ENCODE results near the gene CUZD1. TPM values are rescaled to one million over a fixed set of nuclear protein-coding genes. Genes with fewer than 3 reads are reported as not detected.
A peak's percentile ranks its signal among the peaks of the same experiment; 100 is the strongest.

The CUZD1 gene
- total and polyA plus RNA-seq, 2 experiments from 2014 or later, result 3.1 to 4.1 TPM

DNA sequence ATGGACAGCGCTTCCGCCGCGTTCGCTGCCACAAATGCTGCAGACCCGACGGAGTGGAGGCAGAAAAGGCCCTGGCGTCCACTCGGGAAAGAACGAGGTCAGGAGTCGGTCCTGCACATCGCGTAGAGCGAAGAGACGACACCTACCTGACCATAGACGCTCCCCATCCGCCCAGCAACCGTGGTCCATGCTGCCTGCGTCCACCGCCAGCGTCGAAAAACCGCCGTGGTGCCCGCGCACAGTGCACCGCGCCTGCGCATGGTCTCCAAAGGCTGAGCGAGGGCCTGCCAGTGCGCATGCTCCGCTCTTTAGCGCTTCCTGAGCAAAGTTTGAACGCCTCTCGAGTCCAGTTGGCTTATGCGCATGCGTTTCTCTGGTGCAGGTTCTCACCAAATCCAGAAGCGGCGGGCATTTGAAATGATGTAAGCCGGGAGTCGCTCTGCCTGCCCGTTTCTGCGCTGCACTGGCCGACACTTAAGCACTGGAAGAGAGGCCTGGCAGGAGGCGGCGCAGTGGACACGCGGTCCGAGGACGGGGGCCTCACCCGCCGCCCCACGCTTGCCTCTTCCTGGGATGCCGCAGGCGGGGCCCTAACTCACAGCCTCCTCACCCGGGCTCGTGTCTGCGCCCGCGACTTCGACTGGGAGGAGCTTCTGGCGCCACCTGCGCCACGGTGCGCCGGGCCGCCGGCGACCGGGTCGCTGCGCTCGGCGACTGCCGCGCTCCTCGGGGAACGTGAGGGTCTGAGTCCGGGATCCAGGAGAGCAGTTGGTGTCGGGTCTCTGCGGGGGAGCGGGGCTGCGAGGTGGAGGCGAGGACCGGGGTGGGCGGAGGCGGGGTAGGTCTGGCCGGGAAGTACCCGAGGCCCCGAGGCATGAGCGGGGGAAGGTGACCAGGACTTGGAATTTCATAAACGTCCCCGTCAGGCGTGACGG, 33.9 kb upstream of the CUZD1 start, which contains the start of gene FAM24B:
Gene FAM24B, minus strand, starts transcription at position 243 of the 935 bp plus-strand sequence. CDS start 29,066 bp downstream, outside the sequence.
- Histone ChIP-seq H3K9me2 (ENCODE audit: insufficient read depth) (no peaks in the 10 kb centered on the region), H3K4me3 (peak within 1 kb of the TSS; percentile 60), H3K27ac (ENCODE audit: low read depth) (peak within 1 kb of the TSS; percentile 65; the same call in 1 of the 2 replicates), H3K4me2 (peak within 1 kb of the TSS; percentile 89), H3F3A (replicated peaks; ENCODE audit: low read depth) (peaks cover 4% of the 10 kb centered on the region), H4K20me1 (replicated peaks; ENCODE audit: insufficient read depth) (0 out of 2 replicates have a peak, but pooled peaks cover under 1% of the 10 kb centered on the region), H2AFZ (peak within 1 kb of the TSS; percentile 83), H3K27me3 (ENCODE audit: insufficient read depth) (peaks cover 20% of the 10 kb centered on the region; the same call in 1 of the 2 replicates), H3K79me2 (replicated peaks; ENCODE audit: insufficient read depth) (peaks cover 30% of the 10 kb centered on the region), H3K4me1 (ENCODE audit: insufficient read depth) (peaks cover 32% of the 10 kb centered on the region), H3K36me3 (ENCODE audit: insufficient read depth) (no peaks in the 10 kb centered on the region)
- H3K9me3 Mint-ChIP-seq, result peaks cover 8% of the 10 kb centered on the region; the same call in 1 of the 3 replicates
- H3K4me1 Mint-ChIP-seq, result peaks cover 52% of the 10 kb centered on the region
- peak within 1 kb of the TSS; percentile 74 for H3K4me3 Mint-ChIP-seq
- DNase-seq (ENCODE audit: low spot score) (peak; percentile 98), ATAC-seq (peak; percentile 61)
- peaks cover 16% of the 10 kb centered on the region; the same call in 2 of the 3 replicates for H3K36me3 Mint-ChIP-seq (ENCODE audit: low read depth)
- H3K27ac Mint-ChIP-seq, result no peak within 1 kb of the TSS; the same call in 1 of the 2 replicates
- peaks cover 23% of the 10 kb centered on the region for H3K27me3 Mint-ChIP-seq (ENCODE audit: insufficient read depth, low read depth, poor library complexity)
- TF ChIP-seq, protein P1, sequence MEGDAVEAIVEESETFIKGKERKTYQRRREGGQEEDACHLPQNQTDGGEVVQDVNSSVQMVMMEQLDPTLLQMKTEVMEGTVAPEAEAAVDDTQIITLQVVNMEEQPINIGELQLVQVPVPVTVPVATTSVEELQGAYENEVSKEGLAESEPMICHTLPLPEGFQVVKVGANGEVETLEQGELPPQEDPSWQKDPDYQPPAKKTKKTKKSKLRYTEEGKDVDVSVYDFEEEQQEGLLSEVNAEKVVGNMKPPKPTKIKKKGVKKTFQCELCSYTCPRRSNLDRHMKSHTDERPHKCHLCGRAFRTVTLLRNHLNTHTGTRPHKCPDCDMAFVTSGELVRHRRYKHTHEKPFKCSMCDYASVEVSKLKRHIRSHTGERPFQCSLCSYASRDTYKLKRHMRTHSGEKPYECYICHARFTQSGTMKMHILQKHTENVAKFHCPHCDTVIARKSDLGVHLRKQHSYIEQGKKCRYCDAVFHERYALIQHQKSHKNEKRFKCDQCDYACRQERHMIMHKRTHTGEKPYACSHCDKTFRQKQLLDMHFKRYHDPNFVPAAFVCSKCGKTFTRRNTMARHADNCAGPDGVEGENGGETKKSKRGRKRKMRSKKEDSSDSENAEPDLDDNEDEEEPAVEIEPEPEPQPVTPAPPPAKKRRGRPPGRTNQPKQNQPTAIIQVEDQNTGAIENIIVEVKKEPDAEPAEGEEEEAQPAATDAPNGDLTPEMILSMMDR (conservative IDR thresholded peaks at IDR 0.05; ENCODE audit: low read depth in 2 of 2), result 0 out of 4 replicates have a peak, but pooled peaks of 1 of the 2 experiments have one; percentile 11
- TF ChIP-seq ZNF114 (CRISPR knock-in tag; IDR thresholded peaks at IDR 0.05) (0 out of 2 replicates have a peak, but pooled peaks have one; percentile 12), NANOG (IDR thresholded peaks at IDR 0.05; ENCODE audit: borderline replicate concordance) (no peak), CREB1 (CRISPR knock-in tag; IDR thresholded peaks at IDR 0.05; ENCODE audit: low read depth) (no peak), ZNF331 (CRISPR knock-in tag; IDR thresholded peaks at IDR 0.05; ENCODE audit: low read depth) (no peak), POLR2AphosphoS5 (IDR thresholded peaks at IDR 0.05; ENCODE audit: low read depth) (peak; percentile 86), EZH2phosphoT487 (IDR thresholded peaks at IDR 0.05; ENCODE audit: unreplicated experiment) (no peak), EZH2 (IDR thresholded peaks at IDR 0.05; ENCODE audit: low read depth, unreplicated experiment) (no peak), JUNB (IDR thresholded peaks at IDR 0.05; ENCODE audit: unreplicated experiment) (no peak), STAT1 (IDR thresholded peaks at IDR 0.05; ENCODE audit: unreplicated experiment) (no peak)
- TF ChIP-seq, protein P2, sequence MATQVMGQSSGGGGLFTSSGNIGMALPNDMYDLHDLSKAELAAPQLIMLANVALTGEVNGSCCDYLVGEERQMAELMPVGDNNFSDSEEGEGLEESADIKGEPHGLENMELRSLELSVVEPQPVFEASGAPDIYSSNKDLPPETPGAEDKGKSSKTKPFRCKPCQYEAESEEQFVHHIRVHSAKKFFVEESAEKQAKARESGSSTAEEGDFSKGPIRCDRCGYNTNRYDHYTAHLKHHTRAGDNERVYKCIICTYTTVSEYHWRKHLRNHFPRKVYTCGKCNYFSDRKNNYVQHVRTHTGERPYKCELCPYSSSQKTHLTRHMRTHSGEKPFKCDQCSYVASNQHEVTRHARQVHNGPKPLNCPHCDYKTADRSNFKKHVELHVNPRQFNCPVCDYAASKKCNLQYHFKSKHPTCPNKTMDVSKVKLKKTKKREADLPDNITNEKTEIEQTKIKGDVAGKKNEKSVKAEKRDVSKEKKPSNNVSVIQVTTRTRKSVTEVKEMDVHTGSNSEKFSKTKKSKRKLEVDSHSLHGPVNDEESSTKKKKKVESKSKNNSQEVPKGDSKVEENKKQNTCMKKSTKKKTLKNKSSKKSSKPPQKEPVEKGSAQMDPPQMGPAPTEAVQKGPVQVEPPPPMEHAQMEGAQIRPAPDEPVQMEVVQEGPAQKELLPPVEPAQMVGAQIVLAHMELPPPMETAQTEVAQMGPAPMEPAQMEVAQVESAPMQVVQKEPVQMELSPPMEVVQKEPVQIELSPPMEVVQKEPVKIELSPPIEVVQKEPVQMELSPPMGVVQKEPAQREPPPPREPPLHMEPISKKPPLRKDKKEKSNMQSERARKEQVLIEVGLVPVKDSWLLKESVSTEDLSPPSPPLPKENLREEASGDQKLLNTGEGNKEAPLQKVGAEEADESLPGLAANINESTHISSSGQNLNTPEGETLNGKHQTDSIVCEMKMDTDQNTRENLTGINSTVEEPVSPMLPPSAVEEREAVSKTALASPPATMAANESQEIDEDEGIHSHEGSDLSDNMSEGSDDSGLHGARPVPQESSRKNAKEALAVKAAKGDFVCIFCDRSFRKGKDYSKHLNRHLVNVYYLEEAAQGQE (IDR thresholded peaks at IDR 0.05; ENCODE audit: unreplicated experiment), result peak; percentile 13
- TF ChIP-seq, protein P3, sequence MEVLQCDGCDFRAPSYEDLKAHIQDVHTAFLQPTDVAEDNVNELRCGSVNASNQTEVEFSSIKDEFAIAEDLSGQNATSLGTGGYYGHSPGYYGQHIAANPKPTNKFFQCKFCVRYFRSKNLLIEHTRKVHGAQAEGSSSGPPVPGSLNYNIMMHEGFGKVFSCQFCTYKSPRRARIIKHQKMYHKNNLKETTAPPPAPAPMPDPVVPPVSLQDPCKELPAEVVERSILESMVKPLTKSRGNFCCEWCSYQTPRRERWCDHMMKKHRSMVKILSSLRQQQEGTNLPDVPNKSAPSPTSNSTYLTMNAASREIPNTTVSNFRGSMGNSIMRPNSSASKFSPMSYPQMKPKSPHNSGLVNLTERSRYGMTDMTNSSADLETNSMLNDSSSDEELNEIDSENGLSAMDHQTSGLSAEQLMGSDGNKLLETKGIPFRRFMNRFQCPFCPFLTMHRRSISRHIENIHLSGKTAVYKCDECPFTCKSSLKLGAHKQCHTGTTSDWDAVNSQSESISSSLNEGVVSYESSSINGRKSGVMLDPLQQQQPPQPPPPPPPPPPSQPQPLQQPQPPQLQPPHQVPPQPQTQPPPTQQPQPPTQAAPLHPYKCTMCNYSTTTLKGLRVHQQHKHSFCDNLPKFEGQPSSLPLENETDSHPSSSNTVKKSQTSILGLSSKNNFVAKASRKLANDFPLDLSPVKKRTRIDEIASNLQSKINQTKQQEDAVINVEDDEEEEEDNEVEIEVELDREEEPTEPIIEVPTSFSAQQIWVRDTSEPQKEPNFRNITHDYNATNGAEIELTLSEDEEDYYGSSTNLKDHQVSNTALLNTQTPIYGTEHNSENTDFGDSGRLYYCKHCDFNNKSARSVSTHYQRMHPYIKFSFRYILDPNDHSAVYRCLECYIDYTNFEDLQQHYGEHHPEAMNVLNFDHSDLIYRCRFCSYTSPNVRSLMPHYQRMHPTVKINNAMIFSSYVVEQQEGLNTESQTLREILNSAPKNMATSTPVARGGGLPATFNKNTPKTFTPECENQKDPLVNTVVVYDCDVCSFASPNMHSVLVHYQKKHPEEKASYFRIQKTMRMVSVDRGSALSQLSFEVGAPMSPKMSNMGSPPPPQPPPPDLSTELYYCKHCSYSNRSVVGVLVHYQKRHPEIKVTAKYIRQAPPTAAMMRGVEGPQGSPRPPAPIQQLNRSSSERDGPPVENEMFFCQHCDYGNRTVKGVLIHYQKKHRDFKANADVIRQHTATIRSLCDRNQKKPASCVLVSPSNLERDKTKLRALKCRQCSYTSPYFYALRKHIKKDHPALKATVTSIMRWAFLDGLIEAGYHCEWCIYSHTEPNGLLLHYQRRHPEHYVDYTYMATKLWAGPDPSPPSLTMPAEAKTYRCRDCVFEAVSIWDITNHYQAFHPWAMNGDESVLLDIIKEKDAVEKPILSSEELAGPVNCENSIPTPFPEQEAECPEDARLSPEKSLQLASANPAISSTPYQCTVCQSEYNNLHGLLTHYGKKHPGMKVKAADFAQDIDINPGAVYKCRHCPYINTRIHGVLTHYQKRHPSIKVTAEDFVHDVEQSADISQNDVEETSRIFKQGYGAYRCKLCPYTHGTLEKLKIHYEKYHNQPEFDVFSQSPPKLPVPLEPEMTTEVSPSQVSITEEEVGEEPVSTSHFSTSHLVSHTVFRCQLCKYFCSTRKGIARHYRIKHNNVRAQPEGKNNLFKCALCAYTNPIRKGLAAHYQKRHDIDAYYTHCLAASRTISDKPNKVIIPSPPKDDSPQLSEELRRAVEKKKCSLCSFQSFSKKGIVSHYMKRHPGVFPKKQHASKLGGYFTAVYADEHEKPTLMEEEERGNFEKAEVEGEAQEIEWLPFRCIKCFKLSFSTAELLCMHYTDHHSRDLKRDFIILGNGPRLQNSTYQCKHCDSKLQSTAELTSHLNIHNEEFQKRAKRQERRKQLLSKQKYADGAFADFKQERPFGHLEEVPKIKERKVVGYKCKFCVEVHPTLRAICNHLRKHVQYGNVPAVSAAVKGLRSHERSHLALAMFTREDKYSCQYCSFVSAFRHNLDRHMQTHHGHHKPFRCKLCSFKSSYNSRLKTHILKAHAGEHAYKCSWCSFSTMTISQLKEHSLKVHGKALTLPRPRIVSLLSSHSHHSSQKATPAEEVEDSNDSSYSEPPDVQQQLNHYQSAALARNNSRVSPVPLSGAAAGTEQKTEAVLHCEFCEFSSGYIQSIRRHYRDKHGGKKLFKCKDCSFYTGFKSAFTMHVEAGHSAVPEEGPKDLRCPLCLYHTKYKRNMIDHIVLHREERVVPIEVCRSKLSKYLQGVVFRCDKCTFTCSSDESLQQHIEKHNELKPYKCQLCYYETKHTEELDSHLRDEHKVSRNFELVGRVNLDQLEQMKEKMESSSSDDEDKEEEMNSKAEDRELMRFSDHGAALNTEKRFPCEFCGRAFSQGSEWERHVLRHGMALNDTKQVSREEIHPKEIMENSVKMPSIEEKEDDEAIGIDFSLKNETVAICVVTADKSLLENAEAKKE (CRISPR knock-in tag; IDR thresholded peaks at IDR 0.05), result no peak
